Smooth muscle cell (in vitro differentiated cells): ENCODE data around the gene CYP26B1. TPM values are rescaled to one million over a fixed set of nuclear protein-coding genes. Genes with fewer than 3 reads are reported as not detected.
A peak's percentile ranks its signal among the peaks of the same experiment; 100 is the strongest.

Experiments used
- DNase-seq: peaks from one replicate; lab custom pipeline; 2025; ENCODE audit not compliant: unreplicated experiment; lab: John Stamatoyannopoulos, UW
- H2AFZ ChIP-seq: fragments of 200-600 bp; sonication (generic); 2 replicates; pipeline ENCODE4 v1.6.0; 2016; ENCODE audit warnings: antibody characterized with exemption, low read depth, mild to moderate bottlenecking
- H3F3A ChIP-seq: fragments of 200-600 bp; sonication (generic); 2 replicates; pipeline ENCODE4 v1.6.0; 2017; ENCODE audit warnings: antibody characterized with exemption, low read depth
- H3K27ac ChIP-seq: fragments of 200-600 bp; sonication (generic); 2 replicates; pipeline ENCODE4 v1.5.1; 2016; ENCODE audit warnings: low read depth, mild to moderate bottlenecking
- H3K27me3 ChIP-seq: fragments of 200-600 bp; sonication (generic); 2 replicates; pipeline ENCODE4 v1.6.1; 2016; ENCODE audit warnings: low read depth, mild to moderate bottlenecking
- H3K36me3 ChIP-seq: fragments of 200-600 bp; sonication (generic); 2 replicates; pipeline ENCODE4 v1.5.1; 2016; ENCODE audit warnings: low read depth
- H3K4me1 ChIP-seq: fragments of 200-600 bp; sonication (generic); 2 replicates; pipeline ENCODE4 v1.5.1; 2016; ENCODE audit warnings: low read depth
- H3K4me2 ChIP-seq: fragments of 200-600 bp; sonication (generic); 2 replicates; pipeline ENCODE4 v1.6.0; 2016; ENCODE audit warnings: mild to moderate bottlenecking
- H3K4me3 ChIP-seq: fragments of 200-600 bp; sonication (generic); 2 replicates; pipeline ENCODE4 v1.5.1; 2016; ENCODE audit warnings: mild to moderate bottlenecking
- H3K79me2 ChIP-seq: fragments of 200-600 bp; sonication (generic); 2 replicates; pipeline ENCODE4 v1.6.0; 2016; ENCODE audit warnings: low read depth, mild to moderate bottlenecking
- H3K9ac ChIP-seq: fragments of 200-600 bp; sonication (generic); 2 replicates; pipeline ENCODE4 v1.6.0; 2016; ENCODE audit warnings: low read depth
- H3K9me3 ChIP-seq: fragments of 200-600 bp; sonication (generic); replicated peaks from 2 replicates; pipeline ENCODE4 v1.5.1; 2016; ENCODE audit warnings: low read depth
- H4K20me1 ChIP-seq: fragments of 200-600 bp; sonication (generic); 2 replicates; pipeline ENCODE4 v1.6.0; 2016; ENCODE audit warnings: low read depth
- WGBS: methylation state at CpG from one replicate; pipeline ENCODE4 v1.1.7; 2016; ENCODE audit warnings: low lambda C conversion rate; 5-methylcytosine and 5-hydroxymethylcytosine counted together
- polyA plus RNA-seq: library from polyadenylated mRNA; unstranded; fragments of >200 nt; fragmentation: Nextera tagmentation; extraction: Ambion mirVana; gene quantifications from 2 replicates; pipeline ENCODE4 v1.2.1, GENCODE V29; 2016
- total RNA-seq: library from RNA; depleted of rRNA; stranded (reverse); fragments of >200 nt; gene quantifications from 2 replicates; pipeline ENCODE4 v1.2.3, GENCODE V29; 2014
- TF ChIP-seq, protein P1 (sequence below): fragments of 200-600 bp; sonication (generic); IDR thresholded peaks from 2 replicates; pipeline ENCODE4 v1.5.1; 2017; ENCODE audit warnings: borderline replicate concordance, mild to moderate bottlenecking, antibody characterized with exemption; ENCODE audit not compliant: insufficient read depth, poor library complexity, severe bottlenecking

The CYP26B1 gene
- total and polyA plus RNA-seq, 2 experiments from 2014 or later: 0.48 to 1.1 TPM

DNA sequence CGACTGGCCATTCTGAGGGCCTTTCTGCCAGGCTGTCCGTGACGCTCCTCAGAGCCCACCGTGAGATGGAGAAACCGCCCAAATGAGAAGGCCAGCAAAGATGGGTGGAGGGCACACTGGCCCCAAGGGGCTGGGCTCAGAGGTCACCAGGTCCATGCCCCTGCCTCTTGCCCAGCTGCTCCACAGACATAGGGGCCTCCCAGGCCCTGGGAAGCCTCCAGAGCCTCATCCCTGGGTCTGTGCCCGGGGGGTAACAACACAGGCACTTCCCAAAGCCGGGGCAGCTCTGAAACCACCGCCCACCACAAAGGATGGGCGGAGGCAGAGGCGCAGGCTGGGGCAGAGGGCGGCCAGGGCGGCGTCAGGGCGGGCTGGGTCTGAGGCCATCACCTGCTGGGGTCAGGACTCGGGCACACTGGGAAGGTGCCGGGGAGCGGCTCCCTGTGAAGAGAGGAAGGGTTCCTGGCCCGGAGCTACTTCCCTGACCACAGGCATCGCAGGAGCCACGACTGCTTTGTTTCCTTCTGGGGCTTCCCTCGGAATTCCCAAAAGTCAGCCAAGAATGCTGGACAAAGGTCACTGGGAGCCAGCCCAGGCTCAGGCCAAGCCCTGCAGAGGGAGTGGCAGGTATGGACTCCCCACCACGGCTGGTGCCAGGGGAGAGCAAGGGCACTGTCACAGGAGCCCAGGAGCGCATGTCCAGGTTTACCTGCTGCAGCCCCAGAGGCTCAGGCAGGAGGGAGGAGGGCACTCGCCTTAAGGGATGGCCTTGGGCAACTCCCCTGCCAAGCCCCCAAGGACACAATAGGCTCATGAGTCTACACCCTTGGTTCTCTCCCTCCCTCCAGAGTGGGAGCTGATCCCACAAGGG, 9.4 kb downstream of the CYP26B1 start:
- Histone ChIP-seq H3K4me3 (no peak overlapping the region), H3K9me3 (no peaks in the 10 kb centered on the region), H4K20me1 (no peaks in the 10 kb centered on the region), H3K36me3 (no peaks in the 10 kb centered on the region), H2AFZ (no peak overlapping the region), H3F3A (no peaks in the 10 kb centered on the region), H3K4me1 (peaks cover 14% of the 10 kb centered on the region), H3K9ac (no peak overlapping the region), H3K79me2 (no peaks in the 10 kb centered on the region), H3K27me3 (peaks cover 16% of the 10 kb centered on the region), H3K4me2 (no peak overlapping the region), H3K27ac (no peak overlapping the region)
- WGBS: 86% methylated on average over 23 of the region's 24 CpGs
- DNase-seq: no peak
- TF ChIP-seq, protein P1, sequence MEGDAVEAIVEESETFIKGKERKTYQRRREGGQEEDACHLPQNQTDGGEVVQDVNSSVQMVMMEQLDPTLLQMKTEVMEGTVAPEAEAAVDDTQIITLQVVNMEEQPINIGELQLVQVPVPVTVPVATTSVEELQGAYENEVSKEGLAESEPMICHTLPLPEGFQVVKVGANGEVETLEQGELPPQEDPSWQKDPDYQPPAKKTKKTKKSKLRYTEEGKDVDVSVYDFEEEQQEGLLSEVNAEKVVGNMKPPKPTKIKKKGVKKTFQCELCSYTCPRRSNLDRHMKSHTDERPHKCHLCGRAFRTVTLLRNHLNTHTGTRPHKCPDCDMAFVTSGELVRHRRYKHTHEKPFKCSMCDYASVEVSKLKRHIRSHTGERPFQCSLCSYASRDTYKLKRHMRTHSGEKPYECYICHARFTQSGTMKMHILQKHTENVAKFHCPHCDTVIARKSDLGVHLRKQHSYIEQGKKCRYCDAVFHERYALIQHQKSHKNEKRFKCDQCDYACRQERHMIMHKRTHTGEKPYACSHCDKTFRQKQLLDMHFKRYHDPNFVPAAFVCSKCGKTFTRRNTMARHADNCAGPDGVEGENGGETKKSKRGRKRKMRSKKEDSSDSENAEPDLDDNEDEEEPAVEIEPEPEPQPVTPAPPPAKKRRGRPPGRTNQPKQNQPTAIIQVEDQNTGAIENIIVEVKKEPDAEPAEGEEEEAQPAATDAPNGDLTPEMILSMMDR: no peak

DNA sequence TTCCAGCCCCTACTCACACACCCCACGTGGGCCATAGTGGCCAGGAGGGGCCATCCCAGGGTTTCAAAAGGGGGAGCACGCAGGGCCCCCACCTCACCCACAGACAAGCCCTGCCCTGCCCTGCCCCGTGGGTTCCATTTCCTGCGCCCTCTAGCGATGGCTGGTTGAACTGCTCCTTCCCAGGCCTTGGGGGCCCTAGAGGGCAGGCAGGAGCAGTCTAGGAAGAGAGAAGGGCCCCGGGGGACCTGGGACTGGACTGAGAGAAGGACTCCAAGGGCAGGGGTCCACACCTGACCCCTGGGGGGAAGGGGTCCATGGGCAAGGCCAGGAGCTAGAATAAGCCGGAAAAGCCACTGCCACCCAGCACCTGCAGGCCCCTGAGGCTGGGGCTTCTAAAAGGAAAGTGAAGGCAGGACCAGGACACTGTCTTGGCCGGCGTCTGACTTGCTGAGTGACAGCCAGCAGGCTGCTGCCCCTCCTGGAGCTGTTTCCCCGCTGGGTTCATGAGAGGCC, 10.1 kb downstream of the CYP26B1 start:
- Histone ChIP-seq H3K9me3 (no peaks in the 10 kb centered on the region), H3K9ac (no peak overlapping the region), H4K20me1 (no peaks in the 10 kb centered on the region), H3K79me2 (no peaks in the 10 kb centered on the region), H3K4me3 (no peak overlapping the region), H2AFZ (no peak overlapping the region), H3K36me3 (no peaks in the 10 kb centered on the region), H3K27me3 (peaks cover 9% of the 10 kb centered on the region), H3K27ac (no peak overlapping the region), H3F3A (no peaks in the 10 kb centered on the region), H3K4me2 (no peak overlapping the region), H3K4me1 (peaks cover 7% of the 10 kb centered on the region)
- 26% methylated on average over 10 of the region's 10 CpGs for WGBS
- peak; percentile 44 for DNase-seq
- TF ChIP-seq, protein P1: peak; percentile 98

DNA sequence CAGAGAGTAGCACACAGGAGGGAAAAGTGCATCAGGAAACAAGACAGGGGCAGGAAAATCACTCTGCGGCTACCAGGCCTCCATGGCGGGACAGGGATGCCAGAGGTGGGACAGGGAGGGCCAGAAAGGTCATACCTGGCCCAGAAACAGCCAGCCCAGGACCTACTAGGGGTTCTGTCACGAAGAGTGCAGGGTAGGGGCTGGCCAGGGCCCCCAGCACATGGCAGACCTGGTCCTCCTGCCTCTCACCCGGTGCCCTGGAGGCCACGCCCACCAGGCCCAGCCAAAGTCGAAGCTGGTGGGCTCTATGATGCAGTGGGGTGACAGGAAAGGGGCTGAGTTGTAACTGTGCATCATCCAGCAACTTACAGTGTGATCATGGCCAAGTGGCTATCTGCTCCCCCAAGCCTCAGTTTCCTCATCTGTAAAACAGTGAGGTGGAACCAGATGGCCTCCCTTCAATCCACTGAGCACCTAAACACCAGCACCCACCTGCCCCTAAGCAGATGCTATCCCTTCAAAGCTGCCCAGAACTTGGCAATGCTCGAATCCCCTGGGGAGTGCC, 10.6 kb downstream of the CYP26B1 start:
- Histone ChIP-seq H3K9me3 (no peaks in the 10 kb centered on the region), H3K27me3 (peaks cover 4% of the 10 kb centered on the region), H3K9ac (no peak overlapping the region), H3K36me3 (no peaks in the 10 kb centered on the region), H3K4me3 (no peak overlapping the region), H3F3A (no peaks in the 10 kb centered on the region), H3K27ac (no peak overlapping the region), H3K4me1 (peaks cover 6% of the 10 kb centered on the region), H4K20me1 (no peaks in the 10 kb centered on the region), H3K4me2 (no peak overlapping the region), H3K79me2 (no peaks in the 10 kb centered on the region), H2AFZ (no peak overlapping the region)
- DNase-seq: no peak
- TF ChIP-seq, protein P1: no peak
- 75% methylated on average over 7 of the region's 7 CpGs for WGBS
